Muscle layer of colon (tissue), 2 donors: ENCODE results near the gene EXOC7.

Experiments used
- H3K27ac ChIP-seq: one replicate; pipeline ENCODE4 v1.7.0; 2013; ENCODE audit warnings: low read depth, mild to moderate bottlenecking, low read length, moderate library complexity
- H3K27me3 ChIP-seq, 2 donors: one replicate each; pipeline ENCODE4 v1.7.0; 2013; ENCODE audit warnings: low read length in 2 of 2, mild to moderate bottlenecking in 2 of 2; ENCODE audit not compliant: insufficient read depth in 2 of 2, control insufficient read depth in 1 of 2
- H3K36me3 ChIP-seq: one replicate; pipeline ENCODE4 v1.7.0; 2013; ENCODE audit warnings: mild to moderate bottlenecking, low read length; ENCODE audit not compliant: insufficient read depth
- H3K4me1 ChIP-seq: one replicate; pipeline ENCODE4 v1.7.0; 2013; ENCODE audit warnings: mild to moderate bottlenecking, low read length; ENCODE audit not compliant: insufficient read depth
- H3K4me3 ChIP-seq, 2 donors: one replicate each; pipeline ENCODE4 v1.7.0; 2013; ENCODE audit warnings: low read length in 2 of 2, low read depth in 1 of 2, mild to moderate bottlenecking in 1 of 2, moderate library complexity in 1 of 2
- H3K9ac ChIP-seq: one replicate; pipeline ENCODE4 v1.7.0; 2013; ENCODE audit warnings: low read length
- H3K9me3 ChIP-seq: one replicate; pipeline ENCODE4 v1.7.0; 2013; ENCODE audit warnings: mild to moderate bottlenecking, low read length
- donor health status: abdominal sarcoma.
- donor health status: Adenocarcinoma of cecum.

Gene EXOC7

DNA sequence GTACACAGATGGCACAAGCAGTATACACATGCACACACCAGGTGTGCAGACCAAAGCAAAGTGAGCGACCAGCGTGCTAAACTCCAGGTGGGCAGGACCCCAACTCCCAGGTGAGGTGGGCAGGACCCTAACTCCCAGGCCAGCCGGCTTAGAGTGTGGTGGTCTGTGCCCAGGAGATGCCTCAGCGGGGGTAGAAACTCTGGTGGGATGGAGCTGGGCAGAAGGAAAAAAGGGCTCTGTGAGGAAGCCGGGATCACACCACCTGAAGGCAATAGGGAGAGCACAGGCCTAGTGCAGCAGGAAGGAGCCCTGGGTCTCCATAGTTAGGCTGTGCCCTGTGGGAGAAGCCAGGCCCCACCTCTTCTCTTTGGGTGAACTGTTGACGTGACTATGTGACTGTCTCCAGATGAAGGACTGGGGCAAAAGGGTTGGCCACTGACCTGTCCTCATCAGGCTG, 39.0 kb upstream of the EXOC7 start:
- no peak overlapping the region for H3K27ac ChIP-seq
- peaks cover 21 to 33% of the 10 kb centered on the region in 2 donors for H3K27me3 ChIP-seq
- no peak overlapping the region for H3K9ac ChIP-seq
- no peak overlapping the region for H3K4me3 ChIP-seq
- H3K9me3 ChIP-seq = no peaks in the 10 kb centered on the region
- peaks cover 8% of the 10 kb centered on the region for H3K4me1 ChIP-seq
- H3K36me3 ChIP-seq = no peaks in the 10 kb centered on the region

- Histone ChIP-seq H3K27ac (no peak overlapping the region), H3K9me3 (no peaks in the 10 kb centered on the region), H3K4me3 (no peak overlapping the region), H3K27me3 (peaks cover 21 to 38% of the 10 kb centered on the region in 2 donors), H3K4me1 (peaks cover 8% of the 10 kb centered on the region), H3K9ac (no peak overlapping the region), H3K36me3 (no peaks in the 10 kb centered on the region)
Measured at GRCh38 chr17:76142039-76142584, 38.5 kb upstream of the EXOC7 start.

GRCh38 chr17:76141212-76142038, 37.8 kb upstream of the EXOC7 start, which contains the start of gene FOXJ1:
Gene FOXJ1, minus strand, starts transcription at chr17:76141245. Its CDS starts 850 bp downstream, at chr17:76140395.
- Histone ChIP-seq H3K27ac (no peak within 1 kb of the TSS), H3K4me1 (peaks cover 8% of the 10 kb centered on the region), H3K27me3 (peaks cover 21 to 45% of the 10 kb centered on the region in 2 donors), H3K9me3 (no peaks in the 10 kb centered on the region), H3K9ac (no peak within 1 kb of the TSS), H3K4me3 (peak within 1 kb of the TSS; percentile 55 to 80), H3K36me3 (no peaks in the 10 kb centered on the region)

DNA sequence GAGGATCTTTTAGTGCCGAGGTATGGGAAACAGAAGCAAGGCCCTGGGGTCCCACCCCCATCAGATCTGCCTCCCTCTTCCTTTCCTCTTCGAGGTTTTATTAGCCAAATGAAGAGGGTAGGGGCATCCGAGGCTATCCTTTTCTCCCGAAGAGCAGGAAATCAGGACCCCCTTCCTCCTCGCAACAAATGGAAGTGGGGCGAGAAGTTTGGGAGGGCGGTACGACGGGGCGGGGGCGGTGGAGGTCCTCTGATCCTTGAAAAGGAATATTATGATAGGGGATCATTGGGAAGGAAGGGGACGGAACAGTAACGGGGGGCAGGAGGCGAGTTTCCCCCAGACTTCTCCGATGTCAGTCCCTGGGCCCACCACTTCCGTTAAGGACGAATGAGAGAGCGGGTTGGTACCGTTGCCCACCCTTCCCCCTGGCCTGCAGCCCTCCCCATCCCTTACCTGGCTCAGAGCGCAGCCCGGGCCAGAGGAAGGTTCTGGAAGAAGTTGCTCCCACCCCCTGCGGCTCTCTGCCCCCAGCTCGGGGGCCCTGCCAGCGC, 37.1 kb upstream of the EXOC7 start:
- Histone ChIP-seq H3K4me1 (peaks cover 8% of the 10 kb centered on the region), H3K27me3 (peaks cover 21 to 49% of the 10 kb centered on the region in 2 donors), H3K9me3 (no peaks in the 10 kb centered on the region), H3K9ac (no peak overlapping the region), H3K27ac (no peak overlapping the region), H3K36me3 (no peaks in the 10 kb centered on the region), H3K4me3 (peak overlapping the region; percentile 55 to 80)

- H3K36me3 ChIP-seq = no peaks in the 10 kb centered on the region
- no peak overlapping the region for H3K27ac ChIP-seq
- peaks cover 21 to 57% of the 10 kb centered on the region in 2 donors for H3K27me3 ChIP-seq
- H3K9ac ChIP-seq = no peak overlapping the region
- no peaks in the 10 kb centered on the region for H3K9me3 ChIP-seq
- no peak overlapping the region for H3K4me3 ChIP-seq
- peaks cover 8% of the 10 kb centered on the region for H3K4me1 ChIP-seq
Measured at GRCh38 chr17:76139801-76140660, 36.4 kb upstream of the EXOC7 start.

GRCh38 chr17:76138896-76139752, 35.5 kb upstream of the EXOC7 start:
- Histone ChIP-seq H3K9me3 (no peaks in the 10 kb centered on the region), H3K4me3 (no peak overlapping the region), H3K36me3 (no peaks in the 10 kb centered on the region), H3K4me1 (peaks cover 8% of the 10 kb centered on the region), H3K27me3 (peaks cover 21 to 62% of the 10 kb centered on the region in 2 donors), H3K9ac (no peak overlapping the region), H3K27ac (no peak overlapping the region)

DNA sequence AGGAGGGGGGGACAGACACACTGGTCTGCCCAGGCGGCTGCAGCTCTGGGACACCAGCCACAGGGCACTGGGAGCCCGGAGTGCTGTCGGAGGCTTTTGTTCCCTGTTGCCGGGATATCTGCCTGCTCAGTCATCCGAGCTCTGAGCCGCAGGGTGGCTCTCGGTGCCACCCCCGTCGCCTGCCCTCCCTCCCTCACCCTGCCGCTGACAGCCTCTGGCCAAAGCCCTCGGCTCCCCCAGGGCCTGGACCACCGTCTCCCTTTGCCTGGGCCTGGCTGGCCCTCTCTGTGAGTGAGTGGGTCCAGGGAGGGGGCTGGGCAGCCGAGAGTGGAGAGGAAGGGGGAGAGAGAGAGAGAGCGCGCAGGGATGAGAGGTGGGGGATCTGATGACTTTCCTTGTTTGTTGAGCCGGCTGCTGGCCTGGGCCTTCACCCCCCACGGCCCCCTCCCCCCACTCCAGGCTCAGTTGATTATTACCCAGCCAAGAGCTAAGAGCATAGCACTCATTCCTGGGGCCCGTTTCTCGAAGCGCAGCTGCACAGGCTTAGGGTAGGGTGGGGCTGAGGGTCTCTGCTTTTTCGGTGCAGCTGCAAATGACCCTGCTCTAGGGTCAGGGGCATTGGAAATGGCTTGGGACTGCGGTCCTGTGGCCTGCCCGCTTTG, 34.8 kb upstream of the EXOC7 start:
- no peaks in the 10 kb centered on the region for H3K36me3 ChIP-seq
- H3K9ac ChIP-seq = no peak overlapping the region
- no peak overlapping the region for H3K27ac ChIP-seq
- peaks cover 25 to 66% of the 10 kb centered on the region in 2 donors for H3K27me3 ChIP-seq
- no peaks in the 10 kb centered on the region for H3K9me3 ChIP-seq
- H3K4me1 ChIP-seq = peaks cover 8% of the 10 kb centered on the region
- H3K4me3 ChIP-seq = no peak overlapping the region

DNA sequence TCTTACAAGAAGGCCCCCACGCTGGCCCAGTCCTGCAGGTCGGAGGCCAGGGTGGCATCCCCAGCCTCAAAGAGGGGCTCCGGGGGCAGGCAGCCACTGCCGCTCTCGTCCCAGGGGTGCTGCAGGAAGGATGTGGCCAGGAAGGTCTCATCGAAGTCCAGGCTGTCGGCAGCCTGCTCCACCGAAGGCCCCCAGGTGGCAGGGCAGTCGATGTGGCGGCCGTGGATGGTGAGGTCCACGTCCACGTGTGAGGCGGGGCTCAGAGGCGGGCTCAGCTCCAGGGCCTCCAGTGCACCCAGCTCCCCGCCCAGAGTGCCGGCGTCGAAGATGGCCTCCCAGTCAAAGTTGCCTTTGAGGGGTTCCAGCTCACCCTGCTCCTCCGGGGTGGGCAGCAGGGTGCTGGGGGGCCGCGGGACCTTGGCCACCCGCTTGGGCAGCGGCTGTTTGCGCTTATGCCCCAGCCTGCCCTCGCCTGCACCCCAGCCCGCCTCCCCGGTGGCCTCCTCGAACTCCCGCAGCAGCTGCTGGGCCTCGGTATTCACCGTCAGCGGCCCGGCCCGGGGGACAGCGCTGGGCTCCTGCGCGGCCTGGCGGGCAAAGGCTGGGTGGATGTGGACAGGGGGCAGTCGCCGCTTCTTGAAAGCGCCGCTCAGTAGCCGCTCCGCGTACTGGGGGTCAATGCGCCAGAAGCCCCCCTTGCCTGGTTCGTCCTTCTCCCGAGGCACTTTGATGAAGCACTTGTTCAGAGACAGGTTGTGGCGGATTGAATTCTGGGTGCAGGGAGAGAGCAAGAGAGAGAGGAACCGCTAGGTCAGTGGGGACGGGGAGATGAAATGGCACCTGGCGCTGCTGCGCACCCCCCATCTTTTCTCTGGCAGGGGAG, 34.0 kb upstream of the EXOC7 start:
- peaks cover 8% of the 10 kb centered on the region for H3K4me1 ChIP-seq

DNA sequence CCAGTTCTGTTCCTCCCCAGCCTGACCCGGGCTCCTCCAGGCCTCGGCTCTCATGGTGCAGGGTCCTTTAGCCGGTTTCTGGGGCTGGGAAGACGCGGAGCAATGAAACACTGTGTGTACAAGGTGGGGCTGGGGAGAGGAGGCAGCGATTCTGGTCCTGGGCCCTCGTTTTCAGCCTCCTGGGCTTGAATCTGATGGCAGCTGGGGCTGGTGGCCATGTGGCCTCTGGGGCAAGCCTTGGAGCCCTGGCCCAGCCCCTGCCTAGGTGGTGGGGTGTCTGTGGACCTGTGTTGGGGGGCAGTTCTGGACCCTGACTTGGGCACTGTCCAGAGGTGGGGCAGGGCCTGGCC, 33.4 kb upstream of the EXOC7 start:
- H3K27ac ChIP-seq = no peak overlapping the region
- no peaks in the 10 kb centered on the region for H3K9me3 ChIP-seq
- peaks cover 25 to 70% of the 10 kb centered on the region in 2 donors for H3K27me3 ChIP-seq
- H3K9ac ChIP-seq = no peak overlapping the region
- H3K4me1 ChIP-seq = peaks cover 8% of the 10 kb centered on the region
- H3K4me3 ChIP-seq = no peak overlapping the region
- H3K36me3 ChIP-seq = no peaks in the 10 kb centered on the region

More for the DNA sequence above, 34.0 kb upstream of the EXOC7 start:
- no peak overlapping the region for H3K9ac ChIP-seq
- H3K9me3 ChIP-seq = no peaks in the 10 kb centered on the region
- H3K27me3 ChIP-seq = peaks cover 25 to 66% of the 10 kb centered on the region in 2 donors
- H3K4me3 ChIP-seq = no peak overlapping the region
- no peaks in the 10 kb centered on the region for H3K36me3 ChIP-seq
- H3K27ac ChIP-seq = no peak overlapping the region
